Cardiac septum (tissue), 1 donor: Measurements from ENCODE around the gene ADPRM. TPM values are rescaled to one million over a fixed set of nuclear protein-coding genes. Genes with fewer than 3 reads are reported as not detected.

Experiments
- DNase-seq: peaks from one replicate; pipeline ENCODE4 v3.0.0-alpha.2; 2020; ENCODE audit warnings: low spot score
- intact Hi-C: fragments of 100-400 bp; cut with DNase I; formaldehyde crosslinking; loops from one replicate; pipeline ENCODE4 v1.14.0; 2022
- total RNA-seq: library from RNA; stranded (reverse); fragmentation: NEBNext Ultra II Directional; extraction: Animal tissue kit (Norgen Biotek cat#: 25700); gene quantifications from one replicate; pipeline ENCODE4 v1.2.1, GENCODE V29; 2021
- donor health status: DM: no; HTN: no; CAD: no.

Gene ADPRM
- total RNA-seq, 1 donor from 2014 or later, result 4.4 TPM

GRCh38 chr17:10737168-10737622 is 39.8 kb downstream of the ADPRM start:
- intact Hi-C loops, result loop anchor here (2.0 kb wide), 1 partner anchor 108 kb away; no protein-coding TSS in a partner anchor
- DNase-seq, result no peak

- intact Hi-C loops, result loop anchor here (2.0 kb wide), 1 partner anchor 107 kb away; no protein-coding TSS in a partner anchor
- DNase-seq, result no peak
These were observed 40.3 kb downstream of the ADPRM start for GRCh38 chr17:10737736-10738135.

- no peak for DNase-seq
- intact Hi-C loops, result no loop called here
These were observed 41.3 kb downstream of the ADPRM start for GRCh38 chr17:10738521-10739258.

- intact Hi-C loops, result no loop called here
- no peak for DNase-seq
These were observed 42.0 kb downstream of the ADPRM start for GRCh38 chr17:10739386-10739785.

GRCh38 chr17:10741416-10742135 is 44.2 kb downstream of the ADPRM start:
- intact Hi-C loops, result no loop called here
- DNase-seq, result no peak

GRCh38 chr17:10742431-10742830 is 45.0 kb downstream of the ADPRM start:
- DNase-seq, result no peak
- intact Hi-C loops, result no loop called here

GRCh38 chr17:10743316-10744009 is 46.1 kb downstream of the ADPRM start:
- no peak for DNase-seq
- intact Hi-C loops, result no loop called here

- intact Hi-C loops, result no loop called here
- no peak for DNase-seq
These were observed 47.2 kb downstream of the ADPRM start for GRCh38 chr17:10744501-10745000.

GRCh38 chr17:10745231-10745630 is 47.8 kb downstream of the ADPRM start:
- no peak for DNase-seq
- intact Hi-C loops, result no loop called here

- intact Hi-C loops, result no loop called here
- DNase-seq, result no peak
These were observed 51.3 kb downstream of the ADPRM start for GRCh38 chr17:10748531-10749181.

GRCh38 chr17:10750210-10750609 is 52.8 kb downstream of the ADPRM start:
- intact Hi-C loops, result no loop called here
- no peak for DNase-seq

- no peak for DNase-seq
- intact Hi-C loops, result no loop called here
These were observed 54.2 kb downstream of the ADPRM start for GRCh38 chr17:10751563-10751962.

- intact Hi-C loops, result no loop called here
- DNase-seq, result no peak
These were observed 55.3 kb downstream of the ADPRM start for GRCh38 chr17:10752696-10753095.

- intact Hi-C loops, result no loop called here
- DNase-seq, result no peak
These were observed 56.7 kb downstream of the ADPRM start for GRCh38 chr17:10754109-10754508.

- no peak for DNase-seq
- intact Hi-C loops, result no loop called here
These were observed 57.6 kb downstream of the ADPRM start for GRCh38 chr17:10754861-10755591.

GRCh38 chr17:10755592-10756127 is 58.3 kb downstream of the ADPRM start:
- intact Hi-C loops, result no loop called here
- no peak for DNase-seq

GRCh38 chr17:10756185-10756584 is 58.8 kb downstream of the ADPRM start:
- intact Hi-C loops, result no loop called here
- DNase-seq, result no peak

GRCh38 chr17:10756619-10757018 is 59.2 kb downstream of the ADPRM start:
- intact Hi-C loops, result no loop called here
- no peak for DNase-seq

- DNase-seq, result peak; percentile 26
- intact Hi-C loops, result no loop called here
These were observed 59.7 kb downstream of the ADPRM start for GRCh38 chr17:10757067-10757466.
